H9 (cell line): ENCODE measurements around the gene RIT2. TPM values are rescaled to one million over a fixed set of nuclear protein-coding genes. Genes with fewer than 3 reads are reported as not detected.

Source experiments
- DNase-seq: peaks from one replicate; pipeline ENCODE4 v3.0.0-alpha.2; 2017
- H2AFZ ChIP-seq: one replicate; pipeline ENCODE4 v1.6.1; 2013; ENCODE audit warnings: mild to moderate bottlenecking, low read length, control low read depth, moderate library complexity
- H2AK5ac ChIP-seq: 2 replicates; pipeline ENCODE4 v1.6.1; 2013; ENCODE audit warnings: low read length, control low read depth, mixed read lengths; ENCODE audit not compliant: insufficient read length
- H2BK120ac ChIP-seq: one replicate; pipeline ENCODE4 v1.6.1; 2013; ENCODE audit warnings: low read depth, mild to moderate bottlenecking, low read length, control low read depth, inconsistent platforms; ENCODE audit not compliant: poor library complexity, severe bottlenecking
- H2BK12ac ChIP-seq: 2 replicates; pipeline ENCODE4 v1.6.1; 2013; ENCODE audit warnings: low read length, control low read depth, mixed read lengths, low read depth; ENCODE audit not compliant: insufficient read length
- H2BK15ac ChIP-seq: 2 replicates; pipeline ENCODE4 v1.6.1; 2013; ENCODE audit warnings: low read depth, low read length, control low read depth
- H2BK20ac ChIP-seq: one replicate; pipeline ENCODE4 v1.6.1; 2013; ENCODE audit warnings: low read depth, mild to moderate bottlenecking, low read length, control low read depth, inconsistent platforms; ENCODE audit not compliant: poor library complexity, severe bottlenecking
- H2BK5ac ChIP-seq: 2 replicates; pipeline ENCODE4 v1.6.1; 2013; ENCODE audit warnings: low read length, control low read depth, mixed read lengths; ENCODE audit not compliant: insufficient read length
- H3K14ac ChIP-seq: 2 replicates; pipeline ENCODE4 v1.6.1; 2013; ENCODE audit warnings: low read length, control low read depth; ENCODE audit not compliant: insufficient read depth
- H3K18ac ChIP-seq: 2 replicates; pipeline ENCODE4 v1.6.1; 2013; ENCODE audit warnings: low read depth, mild to moderate bottlenecking, mixed read lengths, low read length, control low read depth; ENCODE audit not compliant: insufficient read length
- H3K23ac ChIP-seq: 2 replicates; pipeline ENCODE4 v1.6.1; 2013; ENCODE audit warnings: low read length, control low read depth, mixed read lengths, low read depth; ENCODE audit not compliant: insufficient read length
- H3K23me2 ChIP-seq: 2 replicates; pipeline ENCODE4 v1.6.1; 2013; ENCODE audit warnings: low read depth, mild to moderate bottlenecking, mixed read lengths, low read length, control low read depth; ENCODE audit not compliant: insufficient read length, poor library complexity, severe bottlenecking
- H3K27ac ChIP-seq: 2 replicates; pipeline ENCODE4 v1.5.1; 2013; ENCODE audit warnings: low read length, control low read depth, mixed read lengths, low read depth; ENCODE audit not compliant: insufficient read length
- H3K27me3 ChIP-seq: 2 replicates; pipeline ENCODE4 v1.6.1; 2013; ENCODE audit warnings: low read length, control low read depth, inconsistent platforms; ENCODE audit not compliant: insufficient read depth
- H3K4ac ChIP-seq: 2 replicates; pipeline ENCODE4 v1.6.1; 2013; ENCODE audit warnings: low read depth, mild to moderate bottlenecking, control low read depth, inconsistent platforms, low read length, moderate library complexity
- H3K4me1 ChIP-seq: 2 replicates; pipeline ENCODE4 v1.6.1; 2013; ENCODE audit warnings: low read length, control low read depth, inconsistent platforms; ENCODE audit not compliant: insufficient read depth
- H3K4me2 ChIP-seq: 2 replicates; pipeline ENCODE4 v1.6.1; 2013; ENCODE audit warnings: low read length, control low read depth, mixed read lengths; ENCODE audit not compliant: insufficient read length, insufficient read depth
- H3K56ac ChIP-seq: 2 replicates; pipeline ENCODE4 v1.6.1; 2013; ENCODE audit warnings: low read depth, mild to moderate bottlenecking, mixed read lengths, low read length, control low read depth; ENCODE audit not compliant: insufficient read length
- H3K79me1 ChIP-seq: 2 replicates; pipeline ENCODE4 v1.6.1; 2013; ENCODE audit warnings: low read depth, mild to moderate bottlenecking, moderate library complexity, low read length, control low read depth, inconsistent platforms; ENCODE audit not compliant: insufficient read depth, poor library complexity, severe bottlenecking
- H3K79me2 ChIP-seq: 2 replicates; pipeline ENCODE4 v1.6.1; 2013; ENCODE audit warnings: low read length, control low read depth, inconsistent platforms; ENCODE audit not compliant: insufficient read depth
- H3K9ac ChIP-seq: 2 replicates; pipeline ENCODE4 v1.6.1; 2013; ENCODE audit warnings: low read length, control low read depth, mixed read lengths; ENCODE audit not compliant: insufficient read length; ENCODE audit errors: extremely low read depth
- H3K9me3 ChIP-seq: one replicate; pipeline ENCODE4 v1.6.1; 2013; ENCODE audit warnings: low read depth, low read length, inconsistent platforms; ENCODE audit not compliant: control insufficient read depth
- H3T11ph ChIP-seq: one replicate; pipeline ENCODE4 v1.6.1; 2013; ENCODE audit warnings: mild to moderate bottlenecking, low read length, control low read depth, inconsistent platforms
- H4K20me1 ChIP-seq: one replicate; pipeline ENCODE4 v1.6.1; 2013; ENCODE audit not compliant: control insufficient read depth, insufficient read length, insufficient read depth
- H4K5ac ChIP-seq: 2 replicates; pipeline ENCODE4 v1.6.1; 2013; ENCODE audit warnings: low read depth, mild to moderate bottlenecking, mixed read lengths, low read length, control low read depth; ENCODE audit not compliant: insufficient read length
- H4K8ac ChIP-seq: replicated peaks from 2 replicates; pipeline ENCODE4 v1.6.1; 2013; ENCODE audit warnings: low read length, control low read depth, mixed read lengths, low read depth; ENCODE audit not compliant: insufficient read length
- H4K91ac ChIP-seq: 2 replicates; pipeline ENCODE4 v1.6.1; 2013; ENCODE audit warnings: low read depth, mild to moderate bottlenecking, moderate library complexity, mixed read lengths, low read length, control low read depth; ENCODE audit not compliant: insufficient read length
- H3K27ac Mint-ChIP-seq, 3 experiments: 2 replicates in 2 of 3; 3 replicates in 1 of 3; pipeline ENCODE4 v1.8.0; 2020 to 2021; ENCODE audit warnings: mixed read lengths in 3 of 3, mild to moderate bottlenecking in 1 of 3, moderate library complexity in 1 of 3
- H3K27me3 Mint-ChIP-seq: 2 replicates; pipeline ENCODE4 v1.8.0; 2021; ENCODE audit warnings: low read depth, mild to moderate bottlenecking, moderate library complexity, mixed read lengths
- H3K36me3 Mint-ChIP-seq, 3 experiments: 2 replicates in 2 of 3; 3 replicates in 1 of 3; pipeline ENCODE4 v1.8.0; 2020 to 2021; ENCODE audit warnings: low read depth in 3 of 3, mixed read lengths in 3 of 3; ENCODE audit not compliant: insufficient read depth in 1 of 3
- H3K4me1 Mint-ChIP-seq, 2 experiments: 2 replicates each; pipeline ENCODE4 v1.8.0; 2020; ENCODE audit warnings: mixed read lengths in 2 of 2
- H3K4me3 Mint-ChIP-seq, 2 experiments: 2 replicates in 1 of 2; 3 replicates in 1 of 2; pipeline ENCODE4 v1.8.0; 2020 to 2021; ENCODE audit warnings: mild to moderate bottlenecking in 2 of 2, mixed read lengths in 2 of 2, moderate library complexity in 1 of 2
- H3K9me3 Mint-ChIP-seq, 2 experiments: 2 replicates in 1 of 2; 3 replicates in 1 of 2; pipeline ENCODE4 v1.8.0; 2020; ENCODE audit warnings: mild to moderate bottlenecking in 2 of 2, mixed read lengths in 2 of 2, moderate library complexity in 1 of 2
- WGBS: extraction: QIAGEN DNeasy Blood & Tissue Kit; methylation state at CpG from one replicate; pipeline ENCODE4 v1.1.7; 2013; ENCODE audit warnings: missing lambda C conversion rate, low lambda C conversion rate, mixed read lengths; ENCODE audit not compliant: insufficient read length; ENCODE audit errors: extremely low coverage; 5-methylcytosine and 5-hydroxymethylcytosine counted together
- total RNA-seq: library from RNA; stranded (reverse); gene quantifications from 2 replicates; pipeline ENCODE4 v1.2.1, GENCODE V29; 2021
- TF ChIP-seq, protein P1 (sequence below): fragments of 200-600 bp; sonication (generic); conservative IDR thresholded peaks from 3 replicates; pipeline ENCODE4 v1.8.0; 2021; ENCODE audit warnings: antibody characterized with exemption, mild to moderate bottlenecking

The RIT2 gene
- total RNA-seq, 1 experiment from 2014 or later: 1.2 TPM

DNA sequence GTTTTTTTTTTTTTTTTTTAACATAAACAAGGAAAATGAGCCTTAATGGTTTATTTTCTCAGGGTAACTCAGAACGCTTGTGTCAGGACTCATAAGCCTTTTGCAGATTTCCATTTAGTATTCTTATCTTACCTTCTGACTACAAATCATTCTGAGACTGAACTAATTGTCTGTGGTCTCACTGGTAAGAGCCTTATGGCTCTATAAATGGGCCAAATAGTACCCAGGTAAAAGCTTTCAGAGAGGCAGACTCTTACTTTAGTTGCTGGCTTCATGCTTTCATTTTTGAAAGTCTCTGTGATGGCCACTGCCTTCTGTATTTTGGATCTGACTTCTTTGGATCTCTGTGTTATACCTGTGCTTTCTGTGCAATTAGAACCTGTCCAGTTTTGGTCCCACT, 403.4 kb downstream of the RIT2 start:
- no peak overlapping the region for H3K4me2 ChIP-seq
- H2BK20ac ChIP-seq: no peak overlapping the region
- H2AFZ ChIP-seq: no peak overlapping the region
- H3T11ph ChIP-seq: no peak overlapping the region
- no peaks in the 10 kb centered on the region for H3K79me2 ChIP-seq
- H3K27me3 ChIP-seq: no peaks in the 10 kb centered on the region
- Mint-ChIP-seq H3K4me3 (no peak overlapping the region), H3K27ac (no peak overlapping the region), H3K36me3 (0 out of 7 replicates have a peak, but pooled peaks cover 0 to 2% (median 0%) of the 10 kb centered on the region in 3 experiments), H3K4me1 (peaks cover 0 to 2% of the 10 kb centered on the region in 2 experiments; a peak in 2 of 4 replicates), H3K9me3 (peaks cover 2% of the 10 kb centered on the region in 2 experiments; a peak in 2 of 5 replicates), H3K27me3 (no peaks in the 10 kb centered on the region)
- DNase-seq: no peak
- no peak overlapping the region for H4K8ac ChIP-seq
- H2BK15ac ChIP-seq: no peak overlapping the region
- no peak overlapping the region for H3K14ac ChIP-seq
- no peaks in the 10 kb centered on the region for H3K79me1 ChIP-seq
- no peaks in the 10 kb centered on the region for H3K9me3 ChIP-seq
- no peak overlapping the region for H2BK12ac ChIP-seq
- TF ChIP-seq, protein P1, sequence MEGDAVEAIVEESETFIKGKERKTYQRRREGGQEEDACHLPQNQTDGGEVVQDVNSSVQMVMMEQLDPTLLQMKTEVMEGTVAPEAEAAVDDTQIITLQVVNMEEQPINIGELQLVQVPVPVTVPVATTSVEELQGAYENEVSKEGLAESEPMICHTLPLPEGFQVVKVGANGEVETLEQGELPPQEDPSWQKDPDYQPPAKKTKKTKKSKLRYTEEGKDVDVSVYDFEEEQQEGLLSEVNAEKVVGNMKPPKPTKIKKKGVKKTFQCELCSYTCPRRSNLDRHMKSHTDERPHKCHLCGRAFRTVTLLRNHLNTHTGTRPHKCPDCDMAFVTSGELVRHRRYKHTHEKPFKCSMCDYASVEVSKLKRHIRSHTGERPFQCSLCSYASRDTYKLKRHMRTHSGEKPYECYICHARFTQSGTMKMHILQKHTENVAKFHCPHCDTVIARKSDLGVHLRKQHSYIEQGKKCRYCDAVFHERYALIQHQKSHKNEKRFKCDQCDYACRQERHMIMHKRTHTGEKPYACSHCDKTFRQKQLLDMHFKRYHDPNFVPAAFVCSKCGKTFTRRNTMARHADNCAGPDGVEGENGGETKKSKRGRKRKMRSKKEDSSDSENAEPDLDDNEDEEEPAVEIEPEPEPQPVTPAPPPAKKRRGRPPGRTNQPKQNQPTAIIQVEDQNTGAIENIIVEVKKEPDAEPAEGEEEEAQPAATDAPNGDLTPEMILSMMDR: no peak
- no peak overlapping the region for H3K9ac ChIP-seq
- no peak overlapping the region for H3K4ac ChIP-seq
- no CpG with 5 or more reads among the region's 1 CpG for WGBS
- no peak overlapping the region for H2BK5ac ChIP-seq
- no peak overlapping the region for H4K91ac ChIP-seq
- no peaks in the 10 kb centered on the region for H3K23me2 ChIP-seq
- no peak overlapping the region for H4K5ac ChIP-seq
- H3K23ac ChIP-seq: no peak overlapping the region
- no peaks in the 10 kb centered on the region for H4K20me1 ChIP-seq
- no peak overlapping the region for H3K56ac ChIP-seq
- H2AK5ac ChIP-seq: no peak overlapping the region
- H3K18ac ChIP-seq: no peak overlapping the region
- no peak overlapping the region for H3K27ac ChIP-seq
- no peak overlapping the region for H2BK120ac ChIP-seq
- no peaks in the 10 kb centered on the region for H3K4me1 ChIP-seq
